Testis (tissue), 2 donors: ENCODE measurements around the gene CD109.
A peak's percentile ranks its signal among the peaks of the same experiment; 100 is the strongest.

Source experiments
- CTCF ChIP-seq, 3 experiments: fragments of 450-650 bp in 2 of 3; fragments of 200-600 bp in 1 of 3; sonication (generic) in 1 of 3; IDR thresholded peaks; one replicate each; pipeline ENCODE4 v1.5.1; 2016 to 2019; ENCODE audit warnings: antibody characterized with exemption in 3 of 3, mild to moderate bottlenecking in 2 of 3, moderate library complexity in 1 of 3
- POLR2A ChIP-seq: fragments of 450-650 bp; IDR thresholded peaks from one replicate; pipeline ENCODE4 v1.6.1; 2017; ENCODE audit warnings: antibody characterized with exemption, mild to moderate bottlenecking, moderate library complexity

GRCh38 chr6:73803562-73804241 is 107.7 kb downstream of the CD109 start:
- TF ChIP-seq CTCF (IDR thresholded peaks at IDR 0.05) (peak in 2 of 3 experiments; percentile 10 to 31), POLR2A (no peak)
